ENCODE results near the gene NOD1. TPM values are rescaled to one million over a fixed set of nuclear protein-coding genes. Genes with fewer than 3 reads are reported as not detected.

Gene NOD1
- total and polyA plus RNA-seq, 2 experiments from 2014 or later, result 5.9 to 11.1 TPM

DNA sequence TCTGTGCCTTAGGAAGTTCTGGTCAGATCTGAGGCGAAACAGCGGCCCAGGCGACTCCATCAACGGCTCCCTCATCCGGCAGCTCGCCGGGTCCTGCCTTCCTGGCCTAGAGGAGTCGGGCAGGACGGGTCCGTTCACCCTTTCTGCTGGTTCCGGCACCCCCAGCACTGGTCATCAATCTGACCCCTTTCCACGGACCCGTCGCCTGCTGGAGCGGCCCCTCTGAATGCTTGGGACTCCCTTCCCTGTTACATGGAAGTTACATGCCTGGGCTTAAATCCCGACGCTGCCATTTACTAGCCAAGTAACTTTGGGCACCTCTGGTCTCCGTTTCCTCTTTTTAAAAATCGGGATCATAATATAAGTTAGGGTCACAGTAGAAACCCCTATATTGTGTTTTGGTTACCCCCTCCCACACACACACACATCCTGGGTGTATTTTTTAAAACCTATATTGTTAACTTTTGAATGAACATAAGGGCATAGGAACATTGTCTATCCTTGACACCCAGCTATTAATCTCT lies 26.7 kb upstream of the NOD1 start:
- Histone ChIP-seq H2AFZ (peak overlapping the region; percentile 93), H3K9me3 (ENCODE audit: low read depth) (no peaks in the 10 kb centered on the region), H3K4me3 (peak overlapping the region; percentile 87), H3F3A (ENCODE audit: insufficient read depth) (no peaks in the 10 kb centered on the region), H3K4me1 (ENCODE audit: insufficient read depth) (peaks cover 15% of the 10 kb centered on the region; the same call in 1 of the 2 replicates), H3K9ac (peak overlapping the region; percentile 92), H3K36me3 (ENCODE audit: low read depth) (no peaks in the 10 kb centered on the region), H3K27ac (peak overlapping the region; percentile 69), H3K4me2 (ENCODE audit: unreplicated experiment) (peak overlapping the region; percentile 94), H3K79me2 (ENCODE audit: insufficient read depth) (peaks cover 44% of the 10 kb centered on the region), H3K27me3 (replicated peaks; ENCODE audit: insufficient read depth) (no peaks in the 10 kb centered on the region), H3K9me2 (ENCODE audit: insufficient read depth) (no peaks in the 10 kb centered on the region), H4K20me1 (ENCODE audit: insufficient read depth) (no peaks in the 10 kb centered on the region)
- in situ Hi-C loops (cut with MboI), result no loop called here
- WGBS, 2 experiments (ENCODE audit: low coverage in 1 of 2, low lambda C conversion rate in 2 of 2, missing lambda C conversion rate in 2 of 2), result 7 to 10% methylated on average over 18 to 19 of the region's 19 CpGs
- no peak for DNase-seq
- TF ChIP-seq EZH2phosphoT487 (IDR thresholded peaks at IDR 0.05; ENCODE audit: insufficient read depth, low read depth), result no peak
- no peak for TF ChIP-seq EZH2 (IDR thresholded peaks at IDR 0.05; ENCODE audit: insufficient read depth, poor library complexity, severe bottlenecking)

- Histone ChIP-seq H2AFZ (peak within 1 kb of the TSS; percentile 93), H3K27me3 (replicated peaks; ENCODE audit: insufficient read depth) (no peaks in the 10 kb centered on the region), H3K36me3 (ENCODE audit: low read depth) (no peaks in the 10 kb centered on the region), H3K9me3 (ENCODE audit: low read depth) (no peaks in the 10 kb centered on the region), H3K27ac (peak within 1 kb of the TSS; percentile 69), H3K4me1 (ENCODE audit: insufficient read depth) (peaks cover 15% of the 10 kb centered on the region; the same call in 1 of the 2 replicates), H4K20me1 (ENCODE audit: insufficient read depth) (no peaks in the 10 kb centered on the region), H3K9me2 (ENCODE audit: insufficient read depth) (no peaks in the 10 kb centered on the region), H3K4me2 (ENCODE audit: unreplicated experiment) (peak within 1 kb of the TSS; percentile 95), H3K79me2 (ENCODE audit: insufficient read depth) (peaks cover 51% of the 10 kb centered on the region), H3K4me3 (peak within 1 kb of the TSS; percentile 87), H3K9ac (peak within 1 kb of the TSS; percentile 92), H3F3A (ENCODE audit: insufficient read depth) (no peaks in the 10 kb centered on the region)
- peak; percentile 100 for DNase-seq
- in situ Hi-C loops (cut with MboI), result no loop called here
- WGBS, 2 experiments (ENCODE audit: low coverage in 1 of 2, low lambda C conversion rate in 2 of 2, missing lambda C conversion rate in 2 of 2), result 0 to 1% methylated on average over 48 to 62 of the region's 64 CpGs
- TF ChIP-seq EZH2phosphoT487 (IDR thresholded peaks at IDR 0.05; ENCODE audit: insufficient read depth, low read depth) (no peak), EZH2 (IDR thresholded peaks at IDR 0.05; ENCODE audit: insufficient read depth, poor library complexity, severe bottlenecking) (no peak)
These were observed 26.0 kb upstream of the NOD1 start, which contains the start of gene GGCT for GRCh38 chr7:30504301-30505173. Gene GGCT, minus strand, starts transcription at chr7:30504829. Its CDS starts 120 bp downstream, at chr7:30504709.

DNA sequence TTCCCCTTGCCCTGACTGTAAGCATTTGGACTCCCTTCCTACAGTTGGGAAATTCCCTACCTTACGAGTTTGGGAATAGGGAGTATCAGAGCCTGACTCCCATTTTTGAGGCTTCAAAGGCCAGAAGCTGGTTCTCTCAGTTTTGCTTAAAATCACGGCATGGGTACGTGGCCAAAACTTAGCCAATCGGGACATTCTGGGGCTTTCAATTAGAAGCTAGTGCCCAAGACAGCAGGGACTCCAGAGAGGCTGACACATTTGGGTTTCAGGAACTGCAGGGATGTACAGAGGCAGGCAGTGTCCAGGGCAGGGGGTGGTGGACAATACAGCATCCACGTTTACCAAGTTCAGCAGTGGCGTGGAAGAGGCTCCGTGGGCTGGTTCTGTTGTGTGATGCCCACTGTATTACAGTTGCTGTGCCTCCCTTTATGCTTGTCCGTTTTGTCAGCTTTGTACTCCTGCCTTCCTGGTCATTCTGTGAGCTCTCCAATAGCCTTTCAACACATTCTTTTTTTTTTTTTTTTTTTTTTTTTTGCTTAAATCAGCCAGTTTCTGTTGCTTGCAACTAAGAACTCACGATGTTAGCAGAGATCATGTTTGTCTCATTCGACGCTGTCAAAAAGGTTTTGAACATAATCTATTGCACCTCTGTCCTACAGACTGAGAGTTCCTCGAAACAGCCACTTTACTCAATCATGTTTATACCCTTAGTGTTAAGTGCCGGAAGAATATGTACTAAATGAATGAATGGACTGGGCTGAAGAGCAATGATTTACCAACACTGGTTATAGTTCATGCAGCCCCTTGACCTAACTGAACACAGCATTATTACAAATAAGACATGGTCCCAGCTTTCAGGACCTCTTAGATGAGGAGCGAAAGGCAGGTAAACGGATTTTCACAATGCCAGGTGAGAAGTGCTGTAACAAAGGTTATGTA lies 25.0 kb upstream of the NOD1 start:
- H3K36me3 ChIP-seq (ENCODE audit: low read depth), result no peaks in the 10 kb centered on the region
- H3K9me3 ChIP-seq (ENCODE audit: low read depth), result no peaks in the 10 kb centered on the region
- TF ChIP-seq EZH2phosphoT487 (IDR thresholded peaks at IDR 0.05; ENCODE audit: insufficient read depth, low read depth) (no peak), EZH2 (IDR thresholded peaks at IDR 0.05; ENCODE audit: insufficient read depth, poor library complexity, severe bottlenecking) (no peak)
- H3K79me2 ChIP-seq (ENCODE audit: insufficient read depth), result peaks cover 61% of the 10 kb centered on the region
- no peaks in the 10 kb centered on the region for H4K20me1 ChIP-seq (ENCODE audit: insufficient read depth)
- peak overlapping the region; percentile 53; the same call in 1 of the 2 replicates for H3K27ac ChIP-seq
- peak overlapping the region; percentile 90 for H2AFZ ChIP-seq
- H3K4me2 ChIP-seq (ENCODE audit: unreplicated experiment), result peak overlapping the region; percentile 95
- no peaks in the 10 kb centered on the region for H3K9me2 ChIP-seq (ENCODE audit: insufficient read depth)
- H3K4me3 ChIP-seq, result peak overlapping the region; percentile 87
- peak; percentile 36 for DNase-seq
- peak overlapping the region; percentile 92 for H3K9ac ChIP-seq
- in situ Hi-C loops (cut with MboI), result no loop called here
- H3K4me1 ChIP-seq (ENCODE audit: insufficient read depth), result peaks cover 15% of the 10 kb centered on the region; the same call in 1 of the 2 replicates
- H3K27me3 ChIP-seq (replicated peaks; ENCODE audit: insufficient read depth), result no peaks in the 10 kb centered on the region
- no peaks in the 10 kb centered on the region for H3F3A ChIP-seq (ENCODE audit: insufficient read depth)
- 40 to 42% methylated on average over 15 of the region's 15 CpGs for WGBS, 2 experiments (ENCODE audit: low coverage in 1 of 2, low lambda C conversion rate in 2 of 2, missing lambda C conversion rate in 2 of 2)

Measured in GM23248 (cell line).